SHP77 (cell line): ENCODE measurements around the gene PLA2G4E.

Experiments
- DNase-seq, 2 experiments: peaks; one replicate each; lab custom pipeline; 2025; lab: John Stamatoyannopoulos, UW

PLA2G4E gene

GRCh38 chr15:41978534-41978933 is 42.3 kb downstream of the PLA2G4E start:
- no peak for DNase-seq

- no peak for DNase-seq
Observed at GRCh38 chr15:41977757-41978383, 43.0 kb downstream of the PLA2G4E start.

- DNase-seq: no peak
Observed at GRCh38 chr15:41975669-41976068, 45.2 kb downstream of the PLA2G4E start.

GRCh38 chr15:41974041-41974440 is 46.8 kb downstream of the PLA2G4E start:
- no peak for DNase-seq

GRCh38 chr15:41972253-41973242 is 48.3 kb downstream of the PLA2G4E start, which contains the start of gene EHD4:
TSS of gene EHD4 (minus strand) at chr15:41972557. CDS start at chr15:41972494, 63 bp downstream.
- DNase-seq: peak; percentile 98 to 99

- DNase-seq: no peak
Observed at GRCh38 chr15:41971895-41972252, 49.0 kb downstream of the PLA2G4E start.

GRCh38 chr15:41971089-41971894 is 49.5 kb downstream of the PLA2G4E start:
- DNase-seq: peak; percentile 18 to 51

- no peak for DNase-seq
Observed at GRCh38 chr15:41970456-41970855, 50.4 kb downstream of the PLA2G4E start.

GRCh38 chr15:41969851-41970431 is 50.9 kb downstream of the PLA2G4E start:
- DNase-seq: no peak

- no peak for DNase-seq
Observed at GRCh38 chr15:41968701-41969100, 52.1 kb downstream of the PLA2G4E start.

- DNase-seq: no peak
Observed at GRCh38 chr15:41967506-41968206, 53.2 kb downstream of the PLA2G4E start.

GRCh38 chr15:41966920-41967465 is 53.8 kb downstream of the PLA2G4E start:
- DNase-seq: no peak

GRCh38 chr15:41966414-41966812 is 54.4 kb downstream of the PLA2G4E start:
- no peak for DNase-seq

- DNase-seq: no peak
Observed at GRCh38 chr15:41965441-41966413, 55.1 kb downstream of the PLA2G4E start.

- DNase-seq: no peak
Observed at GRCh38 chr15:41961595-41962202, 59.1 kb downstream of the PLA2G4E start.

- no peak for DNase-seq
Observed at GRCh38 chr15:41961001-41961518, 59.8 kb downstream of the PLA2G4E start.

GRCh38 chr15:41958002-41958420 is 62.8 kb downstream of the PLA2G4E start:
- DNase-seq: no peak

GRCh38 chr15:41957021-41957897 is 63.6 kb downstream of the PLA2G4E start:
- DNase-seq: no peak
